ENCODE data around the gene RAMACL.

The RAMACL gene

GRCh38 chr6:166578536-166579236 is 7.8 kb downstream of the RAMACL start:
- no peak for DNase-seq (ENCODE audit: low read depth in 2 of 2)

GRCh38 chr6:166575205-166575604 is 11.3 kb downstream of the RAMACL start:
- no peak for DNase-seq (ENCODE audit: low read depth in 2 of 2)

GRCh38 chr6:166573511-166574216 is 12.8 kb downstream of the RAMACL start:
- DNase-seq (ENCODE audit: low read depth in 2 of 2), result no peak

- DNase-seq (ENCODE audit: low read depth in 2 of 2), result no peak
Measured at GRCh38 chr6:166572370-166573261, 13.9 kb downstream of the RAMACL start.

GRCh38 chr6:166570929-166571713 is 15.4 kb downstream of the RAMACL start:
- DNase-seq (ENCODE audit: low read depth in 2 of 2), result no peak

- no peak for DNase-seq (ENCODE audit: low read depth in 2 of 2)
Measured at GRCh38 chr6:166569206-166569605, 17.3 kb downstream of the RAMACL start.

- DNase-seq (ENCODE audit: low read depth in 2 of 2), result no peak
Measured at GRCh38 chr6:166567813-166568212, 18.7 kb downstream of the RAMACL start.

GRCh38 chr6:166567107-166567506 is 19.4 kb downstream of the RAMACL start:
- DNase-seq (ENCODE audit: low read depth in 2 of 2), result no peak

- no peak for DNase-seq (ENCODE audit: low read depth in 2 of 2)
Measured at GRCh38 chr6:166566026-166567011, 20.2 kb downstream of the RAMACL start.

GRCh38 chr6:166565084-166565967 is 21.2 kb downstream of the RAMACL start:
- DNase-seq (ENCODE audit: low read depth in 2 of 2), result no peak

GRCh38 chr6:166563805-166564204 is 22.7 kb downstream of the RAMACL start:
- no peak for DNase-seq (ENCODE audit: low read depth in 2 of 2)

- DNase-seq (ENCODE audit: low read depth in 2 of 2), result no peak
Measured at GRCh38 chr6:166563200-166563599, 23.3 kb downstream of the RAMACL start.

- DNase-seq (ENCODE audit: low read depth in 2 of 2), result no peak
Measured at GRCh38 chr6:166562726-166563125, 23.8 kb downstream of the RAMACL start.

- no peak for DNase-seq (ENCODE audit: low read depth in 2 of 2)
Measured at GRCh38 chr6:166561771-166562359, 24.6 kb downstream of the RAMACL start.

GRCh38 chr6:166560222-166560621 is 26.3 kb downstream of the RAMACL start:
- DNase-seq (ENCODE audit: low read depth in 2 of 2), result no peak

- DNase-seq (ENCODE audit: low read depth in 2 of 2), result no peak
Measured at GRCh38 chr6:166559662-166560061, 26.8 kb downstream of the RAMACL start.

GRCh38 chr6:166559211-166559610 is 27.3 kb downstream of the RAMACL start:
- no peak for DNase-seq (ENCODE audit: low read depth in 2 of 2)

GRCh38 chr6:166558156-166559005 is 28.1 kb downstream of the RAMACL start:
- DNase-seq (ENCODE audit: low read depth in 2 of 2), result no peak

All from stimulated activated CD8-positive, alpha-beta memory T cell treated with anti-CD3 and anti-CD28 coated beads, Interleukin-7, amount 100 ng/mL, for 4 hours (primary cell).